OCI-LY1 (cell line): ENCODE measurements around the gene MAPK8IP1.

Experiments
- EZH2 ChIP-seq: fragments of 200-600 bp; sonication (generic), shearing (Covaris generic); IDR thresholded peaks from 2 replicates; pipeline ENCODE4 v1.8.0; 2017; ENCODE audit warnings: borderline replicate concordance, mixed run types, mild to moderate bottlenecking, antibody characterized with exemption, low read length, moderate library complexity, mixed read lengths
- TF ChIP-seq, protein P1 (sequence below): fragments of 200-600 bp; sonication (generic), shearing (Covaris generic); IDR thresholded peaks from 2 replicates; pipeline ENCODE4 v1.5.1; 2017; ENCODE audit warnings: mild to moderate bottlenecking, antibody characterized with exemption, low read length, moderate library complexity, mixed read lengths

DNA sequence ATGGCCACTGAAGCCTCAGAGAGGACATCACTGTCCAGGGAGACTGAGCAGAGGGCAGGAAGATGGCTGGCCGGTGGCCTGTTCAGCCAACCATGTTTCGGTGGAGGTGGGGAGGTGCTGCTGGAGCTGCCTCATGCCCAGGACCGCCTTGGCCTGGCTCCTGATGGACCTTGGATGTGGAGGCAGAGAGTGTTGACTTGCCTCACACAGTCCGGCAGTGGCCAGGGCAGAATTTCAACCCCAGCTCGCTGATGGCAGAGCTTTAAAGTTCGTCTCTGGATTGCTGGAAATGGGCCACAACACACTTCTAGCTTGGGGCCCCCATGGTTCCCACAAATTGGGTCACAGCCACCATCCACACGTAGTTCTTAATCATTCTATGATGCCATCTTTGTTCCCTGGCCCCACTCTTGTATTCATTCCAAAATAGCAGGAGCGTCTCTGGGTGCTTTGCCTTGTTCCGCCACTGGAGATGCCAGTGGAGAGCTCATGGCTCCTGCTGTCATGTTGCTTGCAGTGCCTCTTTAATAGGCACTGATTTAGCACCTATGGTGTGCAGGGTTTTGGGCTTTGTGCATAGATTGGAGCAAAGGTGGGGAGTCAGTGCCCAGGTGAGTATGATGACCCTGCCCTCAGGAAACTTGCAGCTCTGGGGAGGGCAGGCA is 5.6 kb downstream of the MAPK8IP1 start:
- TF ChIP-seq, protein P1, sequence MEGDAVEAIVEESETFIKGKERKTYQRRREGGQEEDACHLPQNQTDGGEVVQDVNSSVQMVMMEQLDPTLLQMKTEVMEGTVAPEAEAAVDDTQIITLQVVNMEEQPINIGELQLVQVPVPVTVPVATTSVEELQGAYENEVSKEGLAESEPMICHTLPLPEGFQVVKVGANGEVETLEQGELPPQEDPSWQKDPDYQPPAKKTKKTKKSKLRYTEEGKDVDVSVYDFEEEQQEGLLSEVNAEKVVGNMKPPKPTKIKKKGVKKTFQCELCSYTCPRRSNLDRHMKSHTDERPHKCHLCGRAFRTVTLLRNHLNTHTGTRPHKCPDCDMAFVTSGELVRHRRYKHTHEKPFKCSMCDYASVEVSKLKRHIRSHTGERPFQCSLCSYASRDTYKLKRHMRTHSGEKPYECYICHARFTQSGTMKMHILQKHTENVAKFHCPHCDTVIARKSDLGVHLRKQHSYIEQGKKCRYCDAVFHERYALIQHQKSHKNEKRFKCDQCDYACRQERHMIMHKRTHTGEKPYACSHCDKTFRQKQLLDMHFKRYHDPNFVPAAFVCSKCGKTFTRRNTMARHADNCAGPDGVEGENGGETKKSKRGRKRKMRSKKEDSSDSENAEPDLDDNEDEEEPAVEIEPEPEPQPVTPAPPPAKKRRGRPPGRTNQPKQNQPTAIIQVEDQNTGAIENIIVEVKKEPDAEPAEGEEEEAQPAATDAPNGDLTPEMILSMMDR, result no peak
- no peak for TF ChIP-seq EZH2
